ENCODE data around the gene TBC1D22A. TPM values are rescaled to one million over a fixed set of nuclear protein-coding genes. Genes with fewer than 3 reads are reported as not detected.

TBC1D22A gene
- total RNA-seq, 1 donor = 16.7 TPM

DNA sequence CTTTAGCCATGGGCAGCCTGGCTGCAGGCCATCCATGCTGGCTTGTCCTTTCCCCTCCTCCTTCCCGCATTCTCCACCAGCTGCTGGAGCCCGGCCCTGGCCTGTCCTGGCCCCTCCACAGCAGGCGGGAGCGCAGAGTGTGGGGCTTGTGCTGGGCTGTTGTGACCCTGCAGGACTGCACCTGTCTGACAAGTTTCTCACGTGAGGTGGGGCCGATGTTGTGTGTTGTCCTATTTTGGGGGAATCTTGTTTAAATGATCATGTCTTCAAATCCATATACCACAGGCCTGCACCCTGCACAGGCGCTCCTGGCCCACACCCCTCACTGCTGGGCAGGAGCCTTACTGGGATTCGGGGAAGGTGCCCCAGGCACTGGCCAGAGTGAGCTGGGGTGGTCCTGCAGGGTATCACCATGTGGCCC is 30.4 kb downstream of the TBC1D22A start:
- no peak for DNase-seq (ENCODE audit: low read depth in 2 of 3, low spot score in 2 of 3)

DNA sequence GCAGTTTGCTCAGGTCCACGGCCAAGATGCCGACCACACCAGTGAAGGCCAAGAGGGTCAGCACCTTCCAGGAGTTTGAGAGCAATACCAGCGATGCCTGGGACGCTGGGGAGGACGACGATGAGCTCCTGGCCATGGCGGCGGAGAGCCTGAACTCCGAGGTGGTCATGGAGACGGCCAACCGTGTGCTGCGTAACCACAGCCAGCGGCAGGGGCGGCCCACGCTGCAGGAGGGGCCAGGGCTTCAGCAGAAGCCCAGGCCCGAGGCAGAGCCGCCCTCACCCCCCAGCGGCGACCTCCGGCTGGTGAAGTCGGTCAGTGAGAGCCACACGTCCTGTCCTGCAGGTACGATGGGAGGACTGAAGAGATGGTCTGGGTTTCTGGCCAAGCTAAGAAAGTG is 31.0 kb downstream of the TBC1D22A start:
- no peak for DNase-seq (ENCODE audit: low read depth in 2 of 3, low spot score in 2 of 3)

- no peak for DNase-seq (ENCODE audit: low read depth in 2 of 3, low spot score in 2 of 3)
These were observed 31.6 kb downstream of the TBC1D22A start for GRCh38 chr22:46794067-46794466.

DNA sequence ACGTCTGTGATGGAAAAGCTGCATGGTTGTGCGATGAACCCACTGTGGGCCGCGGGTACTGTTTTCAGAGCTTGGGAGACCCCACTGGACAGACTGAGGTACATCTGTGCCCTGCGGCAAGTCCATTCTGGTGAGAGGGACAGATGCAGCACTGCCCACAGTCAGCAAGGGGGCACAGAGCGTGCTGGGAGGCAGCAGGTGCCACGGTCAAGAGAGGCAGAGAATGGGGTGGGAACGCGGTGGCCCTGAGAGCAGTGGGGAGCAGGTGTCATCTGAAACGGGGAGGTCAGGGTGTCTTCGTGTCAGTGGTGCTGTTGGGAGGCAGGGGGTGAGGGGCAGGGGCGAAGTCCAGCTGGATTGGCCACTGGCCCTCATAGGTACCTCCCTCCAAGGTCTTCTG is 32.0 kb downstream of the TBC1D22A start:
- DNase-seq (ENCODE audit: low read depth in 2 of 3, low spot score in 2 of 3) = no peak

DNA sequence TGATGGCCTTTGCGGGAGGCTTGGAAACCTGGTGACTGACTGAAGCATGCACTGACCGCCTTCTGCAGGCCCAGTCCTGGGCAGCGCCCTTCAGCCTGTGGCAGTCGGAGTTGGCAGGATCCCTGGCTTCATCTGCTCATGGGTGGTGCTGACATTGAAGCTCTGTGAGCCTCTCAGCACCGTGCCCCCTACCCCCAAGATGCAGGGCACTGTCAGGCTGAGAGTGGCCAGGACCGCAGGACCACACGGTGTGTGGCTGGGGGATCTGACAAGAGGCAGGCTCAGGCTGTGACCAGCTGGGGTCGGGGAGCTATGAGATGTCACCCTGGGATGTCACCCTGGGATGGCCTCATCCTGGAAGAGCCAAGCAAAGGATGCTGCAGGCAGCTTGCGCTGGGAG is 32.7 kb downstream of the TBC1D22A start:
- DNase-seq (ENCODE audit: low read depth in 2 of 3, low spot score in 2 of 3) = no peak

DNA sequence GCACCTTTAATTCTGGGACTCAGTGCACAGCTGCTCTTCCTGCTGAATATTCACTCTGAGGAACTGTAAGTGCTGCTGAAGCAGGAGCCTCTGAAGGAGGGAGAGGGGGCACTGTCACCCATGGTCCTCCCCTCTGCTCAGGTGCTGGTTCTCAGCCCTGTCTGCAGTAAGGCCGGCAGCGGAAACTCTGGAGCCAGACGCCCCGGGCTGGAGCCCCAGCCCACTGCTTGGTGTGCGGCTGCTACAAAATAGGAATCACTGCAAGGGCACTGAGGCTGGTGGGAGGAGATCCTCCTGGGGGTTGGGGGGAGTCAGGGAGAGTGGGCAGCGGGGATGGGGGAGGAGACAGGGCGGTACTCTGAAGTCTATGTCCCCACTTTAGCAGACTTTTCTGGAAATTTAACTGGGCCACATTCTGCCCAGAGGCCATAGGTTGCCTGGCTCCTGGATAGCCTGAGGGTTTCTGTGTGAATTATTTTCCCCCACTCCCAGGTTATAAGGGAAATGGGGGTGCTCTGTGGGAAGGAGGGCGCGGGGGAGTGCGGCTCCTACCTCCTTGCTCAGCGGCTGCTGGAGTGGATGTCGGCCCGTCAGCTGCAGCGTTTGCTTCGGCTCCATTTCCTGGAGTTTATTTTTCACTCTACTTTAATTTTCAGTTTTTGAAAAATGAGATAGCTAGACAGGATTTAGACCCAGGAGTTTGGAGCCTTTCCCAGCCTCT is 33.6 kb downstream of the TBC1D22A start:
- DNase-seq (ENCODE audit: low read depth in 2 of 3, low spot score in 2 of 3) = no peak

DNA sequence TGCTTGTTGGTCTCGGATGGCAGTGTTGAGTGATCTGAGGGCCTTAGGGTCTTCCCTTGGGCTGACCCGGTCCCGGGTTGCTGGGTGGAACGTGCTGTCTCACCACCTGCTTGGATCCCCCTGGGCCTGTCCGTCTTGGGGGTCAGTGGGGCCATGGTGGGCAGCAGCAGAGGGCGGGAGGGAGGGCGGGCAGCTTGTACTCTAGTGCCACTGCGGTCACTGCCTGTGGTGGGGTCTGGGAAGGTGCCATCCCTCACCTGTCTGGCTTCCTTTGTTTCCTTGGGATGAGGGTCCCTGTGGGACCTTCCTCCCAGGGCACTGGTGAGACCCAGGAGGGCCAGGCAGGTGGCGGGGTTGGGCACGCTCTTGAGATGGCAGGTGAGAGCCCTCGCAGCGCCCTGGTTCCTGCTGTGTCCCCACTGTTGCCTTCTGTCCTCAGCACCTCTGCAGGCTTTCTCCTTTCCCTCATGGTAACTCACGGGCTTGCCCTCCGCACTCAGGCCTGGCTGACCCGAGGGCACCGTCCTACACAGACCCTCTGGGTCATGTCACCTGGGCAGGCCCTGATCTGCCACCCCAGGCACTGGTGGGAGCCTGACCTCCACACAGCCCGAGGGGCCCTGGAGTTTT is 34.2 kb downstream of the TBC1D22A start:
- no peak for DNase-seq (ENCODE audit: low read depth in 2 of 3, low spot score in 2 of 3)

GRCh38 chr22:46797355-46797754 is 34.9 kb downstream of the TBC1D22A start:
- peak in 1 of 3 donors; percentile 28 for DNase-seq (ENCODE audit: low read depth in 2 of 3, low spot score in 2 of 3)

DNA sequence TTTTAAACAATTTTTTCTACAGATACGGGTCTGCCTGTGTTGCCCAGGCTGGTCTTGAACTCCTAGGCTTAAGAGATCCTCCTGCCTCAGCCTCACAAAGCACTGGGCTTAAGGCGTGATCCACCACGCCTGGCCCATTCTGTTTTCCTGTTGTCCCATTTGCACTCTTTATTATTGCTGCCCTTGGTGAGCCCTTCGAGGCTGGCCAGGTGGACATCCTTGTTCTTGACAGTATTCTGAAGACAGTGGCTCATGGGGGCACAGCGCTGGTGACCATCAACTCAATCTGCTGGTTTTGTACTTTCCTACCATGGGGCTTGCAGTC is 35.6 kb downstream of the TBC1D22A start:
- DNase-seq (ENCODE audit: low read depth in 2 of 3, low spot score in 2 of 3) = no peak

GRCh38 chr22:46798366-46799350 is 36.2 kb downstream of the TBC1D22A start:
- DNase-seq (ENCODE audit: low read depth in 2 of 3, low spot score in 2 of 3) = peak; percentile 50 to 60 (median 55)

DNA sequence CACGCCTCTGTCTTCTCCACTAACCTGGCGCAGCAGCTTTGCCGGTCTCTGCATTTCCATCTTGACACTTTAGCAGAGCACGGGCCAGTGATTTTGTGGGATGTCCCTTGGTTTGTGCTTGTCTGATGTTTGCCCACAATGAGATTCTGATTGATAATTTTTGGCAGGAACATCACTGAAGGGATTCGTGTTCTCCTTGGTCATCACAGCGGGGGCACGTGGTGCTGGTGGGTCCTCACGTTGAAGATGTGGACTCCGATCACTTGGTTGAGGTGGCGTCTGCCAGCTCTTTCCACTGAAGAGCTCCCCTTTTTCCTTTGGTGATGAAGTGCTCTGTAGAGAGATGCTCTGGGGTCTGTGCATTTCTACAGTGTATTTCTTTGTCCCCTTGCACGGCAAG is 37.2 kb downstream of the TBC1D22A start:
- no peak for DNase-seq (ENCODE audit: low read depth in 2 of 3, low spot score in 2 of 3)

DNA sequence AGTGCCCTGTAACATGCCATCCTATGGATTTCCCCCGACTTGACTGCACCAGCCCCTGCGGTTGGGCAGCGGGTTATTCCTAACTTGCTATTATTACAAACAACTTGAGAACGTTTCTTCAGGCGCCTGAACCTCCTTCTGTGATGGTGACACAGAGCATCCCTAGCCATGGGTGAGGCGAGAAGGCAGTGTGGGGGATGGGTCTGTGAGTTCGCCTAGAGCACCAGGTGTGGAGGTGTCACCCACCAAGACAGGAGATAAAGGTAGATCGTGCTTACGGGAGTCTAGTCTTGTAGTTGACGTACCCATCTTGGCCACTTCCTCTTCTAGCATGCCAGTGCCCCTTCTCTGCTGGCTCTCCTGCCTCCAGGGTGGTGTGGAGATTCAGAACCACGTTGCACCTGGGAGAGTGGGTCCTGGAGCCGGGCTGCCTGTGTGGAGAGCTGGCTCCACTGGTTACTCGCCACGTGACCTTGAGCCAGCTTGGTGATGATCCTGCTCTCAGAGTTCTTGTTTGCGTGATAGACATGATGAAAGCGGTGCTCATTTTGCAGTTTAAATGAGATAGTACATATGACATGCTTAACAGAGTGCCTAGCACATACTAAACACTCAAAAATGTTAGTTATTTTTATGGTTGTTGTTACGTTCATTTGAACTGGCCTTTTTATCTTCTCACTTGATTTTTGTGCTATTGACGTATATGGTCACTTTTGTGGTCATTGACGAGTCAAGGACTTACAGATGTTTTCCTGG is 37.8 kb downstream of the TBC1D22A start:
- DNase-seq (ENCODE audit: low read depth in 2 of 3, low spot score in 2 of 3) = no peak

DNA sequence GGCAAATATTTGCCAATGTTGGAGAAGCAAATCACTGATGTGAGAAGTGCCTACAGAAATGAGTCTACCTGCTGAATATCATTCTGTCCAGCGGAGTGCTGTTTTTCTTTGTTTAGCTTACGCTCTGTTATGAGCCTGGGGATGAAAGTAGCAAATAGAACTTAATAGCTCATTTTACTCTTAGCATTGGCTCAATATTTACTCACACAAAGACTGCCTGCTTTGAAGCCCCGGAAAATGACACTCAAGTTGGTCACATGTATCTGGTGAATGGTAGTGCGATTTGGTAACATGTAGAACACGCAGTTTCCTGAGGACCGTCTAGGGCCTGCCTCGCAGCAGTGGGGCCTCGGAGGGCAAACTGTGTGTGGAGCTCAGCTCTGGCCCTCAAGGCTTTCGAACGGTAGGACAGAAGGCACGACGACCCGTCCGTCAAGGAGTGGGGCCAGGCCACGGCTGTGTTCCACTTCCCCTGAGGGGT is 38.9 kb downstream of the TBC1D22A start:
- no peak for DNase-seq (ENCODE audit: low read depth in 2 of 3, low spot score in 2 of 3)

- no peak for DNase-seq (ENCODE audit: low read depth in 2 of 3, low spot score in 2 of 3)
These were observed 39.6 kb downstream of the TBC1D22A start for GRCh38 chr22:46801826-46802607.

DNA sequence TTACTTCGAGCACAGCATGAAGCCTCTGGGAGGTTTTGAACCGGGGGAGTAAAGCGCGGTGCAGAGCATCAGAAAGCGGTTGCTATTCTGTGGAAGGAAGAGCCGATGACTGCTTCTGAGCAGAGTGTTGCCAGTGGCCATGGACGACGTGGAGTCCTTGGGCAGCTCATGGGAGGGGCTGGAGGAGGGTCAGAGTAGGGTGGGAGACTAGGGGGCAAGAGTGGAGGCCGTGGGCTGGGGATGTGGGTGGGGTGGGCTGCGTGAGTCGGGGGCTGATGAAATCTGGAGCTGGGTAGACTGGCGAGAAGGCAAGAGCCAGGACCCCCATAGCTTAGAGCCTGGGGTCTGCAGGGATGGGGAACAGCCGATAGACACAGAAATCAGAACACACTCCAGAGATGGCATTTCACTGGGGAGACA is 40.2 kb downstream of the TBC1D22A start:
- no peak for DNase-seq (ENCODE audit: low read depth in 2 of 3, low spot score in 2 of 3)

GRCh38 chr22:46803031-46803880 is 40.8 kb downstream of the TBC1D22A start:
- DNase-seq (ENCODE audit: low read depth in 2 of 3, low spot score in 2 of 3) = peak; percentile 63 to 69 (median 66)

GRCh38 chr22:46803936-46804335 is 41.5 kb downstream of the TBC1D22A start:
- no peak for DNase-seq (ENCODE audit: low read depth in 2 of 3, low spot score in 2 of 3)

- DNase-seq (ENCODE audit: low read depth in 2 of 3, low spot score in 2 of 3) = peak in 2 of 3 donors; percentile 44 to 63
These were observed 44.3 kb downstream of the TBC1D22A start for GRCh38 chr22:46806794-46807193.

DNA sequence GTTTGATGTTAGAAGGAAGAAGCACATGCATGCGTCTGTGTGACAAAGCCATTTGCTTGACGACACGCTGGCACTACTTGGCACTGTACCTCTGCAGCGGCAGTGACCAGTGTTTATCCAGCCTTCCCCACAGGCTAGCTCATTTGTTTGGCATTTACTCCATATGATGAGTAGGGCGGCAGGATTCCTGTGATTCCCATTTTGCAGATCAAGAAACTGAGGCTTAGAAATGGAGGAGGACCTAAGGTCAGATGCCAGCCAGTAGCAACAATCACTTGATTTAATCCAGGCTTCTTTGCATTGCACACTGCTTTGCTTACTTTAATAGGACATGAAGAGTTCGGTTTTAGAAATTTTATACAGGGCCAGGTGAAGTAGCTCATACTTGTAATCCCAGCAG is 45.0 kb downstream of the TBC1D22A start:
- DNase-seq (ENCODE audit: low read depth in 2 of 3, low spot score in 2 of 3) = no peak
